ENCODE measurements around the gene TNFSF12.

Gene TNFSF12

GRCh38 chr17:7512824-7513540, 35.9 kb upstream of the TNFSF12 start:
- Mint-ChIP-seq H3K36me3 (ENCODE audit: low read depth) (peaks cover 45% of the 10 kb centered on the region), H3K9me3 (no peaks in the 10 kb centered on the region), H3K4me3 (no peak overlapping the region), H3K4me1 (no peaks in the 10 kb centered on the region), H3K27ac (no peak overlapping the region), H3K27me3 (ENCODE audit: low read depth, poor library complexity) (no peaks in the 10 kb centered on the region)
- TF ChIP-seq CTCF (IDR thresholded peaks at IDR 0.05), result no peak
- DNase-seq, result no peak

GRCh38 chr17:7513850-7514419, 34.9 kb upstream of the TNFSF12 start:
- TF ChIP-seq CTCF (IDR thresholded peaks at IDR 0.05), result no peak
- H3K27ac Mint-ChIP-seq, result no peak overlapping the region
- no peaks in the 10 kb centered on the region for H3K27me3 Mint-ChIP-seq (ENCODE audit: low read depth, poor library complexity)
- H3K9me3 Mint-ChIP-seq, result no peaks in the 10 kb centered on the region
- H3K36me3 Mint-ChIP-seq (ENCODE audit: low read depth), result peaks cover 36% of the 10 kb centered on the region
- H3K4me3 Mint-ChIP-seq, result no peak overlapping the region
- DNase-seq, result no peak
- H3K4me1 Mint-ChIP-seq, result no peaks in the 10 kb centered on the region

GRCh38 chr17:7515911-7516610, 32.8 kb upstream of the TNFSF12 start:
- no peak overlapping the region for H3K4me3 Mint-ChIP-seq
- no peak for TF ChIP-seq CTCF (IDR thresholded peaks at IDR 0.05)
- peaks cover 21% of the 10 kb centered on the region for H3K36me3 Mint-ChIP-seq (ENCODE audit: low read depth)
- H3K4me1 Mint-ChIP-seq, result no peaks in the 10 kb centered on the region
- DNase-seq, result no peak
- H3K27me3 Mint-ChIP-seq (ENCODE audit: low read depth, poor library complexity), result peaks cover 2% of the 10 kb centered on the region
- peak overlapping the region; percentile 94 for H3K27ac Mint-ChIP-seq
- no peaks in the 10 kb centered on the region for H3K9me3 Mint-ChIP-seq

GRCh38 chr17:7523033-7523432, 25.8 kb upstream of the TNFSF12 start:
- peak; percentile 19 for DNase-seq
- no peak overlapping the region for H3K4me3 Mint-ChIP-seq

GRCh38 chr17:7528842-7529241, 20.0 kb upstream of the TNFSF12 start:
- no peak overlapping the region for H3K4me3 Mint-ChIP-seq
- H3K36me3 Mint-ChIP-seq (ENCODE audit: low read depth), result peaks cover 11% of the 10 kb centered on the region
- TF ChIP-seq CTCF (IDR thresholded peaks at IDR 0.05), result no peak
- peaks cover 50% of the 10 kb centered on the region for H3K9me3 Mint-ChIP-seq
- H3K27me3 Mint-ChIP-seq (ENCODE audit: low read depth, poor library complexity), result peaks cover 16% of the 10 kb centered on the region
- no peak overlapping the region for H3K27ac Mint-ChIP-seq
- H3K4me1 Mint-ChIP-seq, result no peaks in the 10 kb centered on the region
- DNase-seq, result no peak

More at GRCh38 chr17:7523033-7523432, 25.8 kb upstream of the TNFSF12 start:
- H3K27ac Mint-ChIP-seq, result no peak overlapping the region
- TF ChIP-seq CTCF (IDR thresholded peaks at IDR 0.05), result peak; percentile 32
- H3K4me1 Mint-ChIP-seq, result no peaks in the 10 kb centered on the region
- H3K9me3 Mint-ChIP-seq, result peaks cover 34% of the 10 kb centered on the region
- H3K36me3 Mint-ChIP-seq (ENCODE audit: low read depth), result peaks cover 6% of the 10 kb centered on the region
- H3K27me3 Mint-ChIP-seq (ENCODE audit: low read depth, poor library complexity), result peaks cover 16% of the 10 kb centered on the region

Data from nephron progenitor cell (in vitro differentiated cells).